Liver (tissue), 3 donors: ENCODE data around the gene TNS3.

Experiments used
- CTCF ChIP-seq: fragments of 150-350 bp; IDR thresholded peaks from 2 replicates; pipeline ENCODE4 v1.5.1; 2017; ENCODE audit warnings: improper control_type of control experiment, low read depth, low read length; ENCODE audit not compliant: missing input control
- TAF1 ChIP-seq: conservative IDR thresholded peaks from 2 replicates; pipeline ENCODE4 v1.6.1; 2016; ENCODE audit warnings: antibody characterized with exemption, mild to moderate bottlenecking
- donor health status: healthy.
- donor health status: healthy.

GRCh38 chr7:47248797-47249196, 333.1 kb downstream of the TNS3 start:
- no peak for TF ChIP-seq TAF1
- TF ChIP-seq CTCF: no peak
